ENCODE results near the gene LARP1.
A peak's percentile ranks its signal among the peaks of the same experiment; 100 is the strongest.
"Not testable (repeated sequence)": the region's sequence is repeated elsewhere in the genome, so short reads cannot be mapped to it uniquely, and the experiment has no call there.

The LARP1 gene

DNA sequence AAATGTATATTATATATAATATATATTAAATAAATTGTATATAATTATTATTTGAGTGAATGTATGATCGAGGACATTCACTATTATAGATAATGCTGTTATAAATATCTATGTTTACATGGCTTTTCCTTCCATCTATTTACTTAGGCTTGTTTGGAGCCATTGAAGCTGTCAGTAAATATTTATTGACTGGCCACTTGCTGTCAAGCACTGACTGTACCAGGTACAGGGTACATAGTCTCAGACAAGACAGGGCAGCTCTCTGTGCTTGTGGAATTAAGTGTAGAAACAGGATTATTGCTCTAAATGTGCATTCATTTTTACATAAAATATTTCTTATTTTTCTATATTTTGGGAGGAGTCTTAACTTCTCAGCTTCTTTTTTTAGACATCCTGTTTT lies 78.9 kb downstream of the LARP1 start:
- no peak overlapping the region for H3K27ac ChIP-seq

DNA sequence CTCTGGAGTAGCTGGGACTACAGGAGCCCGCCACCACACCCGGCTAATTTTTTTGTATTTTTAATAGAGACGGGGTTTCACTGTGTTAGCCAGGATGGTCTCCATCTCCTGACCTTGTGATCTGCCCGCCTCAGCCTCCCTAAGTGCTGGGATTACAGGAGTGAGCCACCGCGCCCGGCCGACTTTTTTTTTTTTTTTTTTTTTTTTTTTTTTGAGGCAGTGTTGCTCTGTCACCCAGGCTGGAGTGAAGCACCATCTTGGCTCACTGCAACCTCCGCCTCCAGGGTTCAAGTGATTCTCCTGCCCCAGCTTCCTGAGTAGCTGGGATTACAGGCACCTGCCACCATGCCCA lies 80.5 kb downstream of the LARP1 start:
- not testable (repeated sequence) for H3K27ac ChIP-seq

More for the DNA sequence above, 78.9 kb downstream of the LARP1 start:
- TF ChIP-seq ZFX (IDR thresholded peaks at IDR 0.05): no peak

- H3K27ac ChIP-seq: no peak overlapping the region
- TF ChIP-seq ZFX (IDR thresholded peaks at IDR 0.05) (no peak), CTCF (conservative IDR thresholded peaks at IDR 0.05) (no peak)
Measured at GRCh38 chr5:154836225-154836624, 81.0 kb downstream of the LARP1 start.

- TF ChIP-seq CTCF (conservative IDR thresholded peaks at IDR 0.05): no peak
- TF ChIP-seq ZFX (IDR thresholded peaks at IDR 0.05): no peak
- H3K27ac ChIP-seq: no peak overlapping the region
Measured at GRCh38 chr5:154837009-154837901, 82.1 kb downstream of the LARP1 start.

- TF ChIP-seq CTCF (conservative IDR thresholded peaks at IDR 0.05) (no peak), ZFX (IDR thresholded peaks at IDR 0.05) (no peak)
Measured at GRCh38 chr5:154840435-154841272, 85.5 kb downstream of the LARP1 start.

DNA sequence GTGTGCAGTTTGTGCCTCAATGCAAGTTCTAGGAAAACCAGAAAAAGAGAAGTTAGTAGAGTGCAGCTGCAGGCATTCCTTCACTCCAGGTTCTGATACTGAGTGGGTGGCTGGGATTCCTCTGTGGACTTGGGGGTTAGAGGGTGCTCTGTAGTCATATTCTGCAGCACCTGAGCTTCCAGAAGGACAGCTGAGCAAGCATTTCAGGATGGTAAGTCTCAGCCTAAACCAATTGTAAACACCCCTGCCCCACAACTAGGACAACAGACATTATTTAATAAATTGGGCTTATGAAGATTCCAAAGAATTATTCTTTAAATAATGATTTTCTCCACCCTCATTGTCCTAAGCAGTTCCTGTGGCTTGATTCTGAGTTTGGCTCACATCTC lies 86.1 kb downstream of the LARP1 start:
- H3K27ac ChIP-seq: peak overlapping the region; percentile 4; the same call in 1 of the 2 replicates
- no peak for TF ChIP-seq ZFX (IDR thresholded peaks at IDR 0.05)
- no peak for TF ChIP-seq CTCF (conservative IDR thresholded peaks at IDR 0.05)

More at GRCh38 chr5:154840435-154841272, 85.5 kb downstream of the LARP1 start:
- peak overlapping the region; percentile 4; the same call in 1 of the 2 replicates for H3K27ac ChIP-seq

DNA sequence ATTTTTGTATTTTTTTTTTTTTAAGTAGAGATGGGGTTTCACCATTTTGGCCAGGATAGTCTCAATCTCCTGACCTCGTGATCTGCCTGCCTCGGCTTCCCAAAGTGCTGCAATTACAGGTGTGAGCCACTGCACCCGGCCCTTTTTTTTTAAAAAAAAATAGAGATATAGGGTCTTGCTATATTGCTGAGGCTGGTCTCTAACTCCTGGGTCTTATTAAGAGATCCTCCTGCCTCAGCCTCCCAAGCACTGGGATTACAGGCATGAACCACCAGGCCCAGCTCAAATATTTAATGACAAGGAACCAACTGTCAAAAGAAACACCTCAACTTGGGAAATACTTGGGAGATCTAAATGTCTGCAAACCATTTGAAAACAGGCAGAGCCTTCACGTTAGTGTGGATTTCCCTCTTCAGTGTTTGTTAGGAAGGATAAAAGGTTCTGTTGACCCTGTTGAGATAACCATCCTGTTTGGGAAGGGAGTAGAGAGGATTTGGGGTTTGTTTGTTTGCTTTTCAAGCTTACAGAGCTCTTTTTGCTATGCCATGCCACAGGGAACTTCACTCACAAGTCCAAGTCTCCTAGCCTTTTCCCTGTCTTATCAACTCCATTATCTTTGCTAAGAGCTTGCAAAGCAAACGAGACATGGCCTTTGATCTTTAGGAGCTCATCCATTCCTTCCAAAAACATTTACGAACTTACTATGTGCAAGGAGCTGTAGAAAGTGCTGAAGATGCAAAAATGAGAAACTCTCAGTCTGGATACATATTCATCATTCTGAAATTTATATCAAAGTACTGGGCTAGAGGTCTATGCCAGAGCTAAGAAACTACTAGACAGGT lies 87.7 kb downstream of the LARP1 start:
- H3K27ac ChIP-seq: peak overlapping the region; percentile 58
- TF ChIP-seq CTCF (conservative IDR thresholded peaks at IDR 0.05) (no peak), ZFX (IDR thresholded peaks at IDR 0.05) (no peak)
